Measurements from ENCODE around the gene IRF6.
"Not testable (repeated sequence)": the region's sequence is repeated elsewhere in the genome, so short reads cannot be mapped to it uniquely, and the experiment has no call there.

The IRF6 gene

GRCh38 chr1:209823143-209824041 is 17.4 kb upstream of the IRF6 start:
- DNase-seq (ENCODE audit: low read depth in 3 of 3, low spot score in 1 of 3), result no peak

GRCh38 chr1:209822706-209823105 is 16.8 kb upstream of the IRF6 start:
- no peak for DNase-seq (ENCODE audit: low read depth in 3 of 3, low spot score in 1 of 3)

- DNase-seq (ENCODE audit: low read depth in 3 of 3, low spot score in 1 of 3), result no peak
Measured at GRCh38 chr1:209820986-209821385, 15.0 kb upstream of the IRF6 start.

GRCh38 chr1:209819058-209819457 is 13.1 kb upstream of the IRF6 start:
- no peak for DNase-seq (ENCODE audit: low read depth in 3 of 3, low spot score in 1 of 3)

- DNase-seq (ENCODE audit: low read depth in 3 of 3, low spot score in 1 of 3), result no peak
Measured at GRCh38 chr1:209817691-209818090, 11.7 kb upstream of the IRF6 start.

GRCh38 chr1:209816923-209817322 is 11.0 kb upstream of the IRF6 start:
- no peak for DNase-seq (ENCODE audit: low read depth in 3 of 3, low spot score in 1 of 3)

GRCh38 chr1:209815931-209816341 is 10.0 kb upstream of the IRF6 start:
- no peak for DNase-seq (ENCODE audit: low read depth in 3 of 3, low spot score in 1 of 3)

GRCh38 chr1:209815490-209815889 is 9.5 kb upstream of the IRF6 start:
- no peak for DNase-seq (ENCODE audit: low read depth in 3 of 3, low spot score in 1 of 3)

- no peak for DNase-seq (ENCODE audit: low read depth in 3 of 3, low spot score in 1 of 3)
Measured at GRCh38 chr1:209813902-209814301, 8.0 kb upstream of the IRF6 start.

GRCh38 chr1:209810783-209811182 is 4.8 kb upstream of the IRF6 start:
- no peak for DNase-seq (ENCODE audit: low read depth in 3 of 3, low spot score in 1 of 3)

- DNase-seq (ENCODE audit: low read depth in 3 of 3, low spot score in 1 of 3), result no peak
Measured at GRCh38 chr1:209809611-209810010, 3.7 kb upstream of the IRF6 start.

GRCh38 chr1:209808059-209808581 is 2.2 kb upstream of the IRF6 start:
- no peak for DNase-seq (ENCODE audit: low read depth in 3 of 3, low spot score in 1 of 3)

- DNase-seq (ENCODE audit: low read depth in 3 of 3, low spot score in 1 of 3), result no peak
Measured at GRCh38 chr1:209807509-209807908, 1.6 kb upstream of the IRF6 start.

- DNase-seq (ENCODE audit: low read depth in 3 of 3, low spot score in 1 of 3), result no peak
Measured at GRCh38 chr1:209805341-209805781, 581 bp downstream of the IRF6 start.

- DNase-seq (ENCODE audit: low read depth in 3 of 3, low spot score in 1 of 3), result no peak
Measured at GRCh38 chr1:209803568-209803967, 2.4 kb downstream of the IRF6 start.

GRCh38 chr1:209802780-209803152 is 3.2 kb downstream of the IRF6 start:
- no peak for DNase-seq (ENCODE audit: low read depth in 3 of 3, low spot score in 1 of 3)

GRCh38 chr1:209802117-209802779 is 3.7 kb downstream of the IRF6 start:
- no peak for DNase-seq (ENCODE audit: low read depth in 3 of 3, low spot score in 1 of 3)

GRCh38 chr1:209800984-209801834 is 4.7 kb downstream of the IRF6 start:
- no peak for DNase-seq (ENCODE audit: low read depth in 3 of 3, low spot score in 1 of 3)

GRCh38 chr1:209797978-209798639 is 7.8 kb downstream of the IRF6 start:
- DNase-seq (ENCODE audit: low read depth in 3 of 3, low spot score in 1 of 3), result no peak

GRCh38 chr1:209793711-209794110 is 12.2 kb downstream of the IRF6 start:
- not testable (repeated sequence) for DNase-seq (ENCODE audit: low read depth in 3 of 3, low spot score in 1 of 3)

- no peak for DNase-seq (ENCODE audit: low read depth in 3 of 3, low spot score in 1 of 3)
Measured at GRCh38 chr1:209791920-209792319, 14.0 kb downstream of the IRF6 start.
